Right renal pelvis (tissue), 4 donors: ENCODE measurements around the gene CCL4. TPM values are rescaled to one million over a fixed set of nuclear protein-coding genes. Genes with fewer than 3 reads are reported as not detected.

Source experiments
- DNase-seq, 4 donors: peaks; one replicate each; pipeline ENCODE4 v3.0.0-alpha.2; 2013; ENCODE audit warnings: low read depth in 4 of 4, low spot score in 3 of 4, missing footprints in 1 of 4
- polyA plus RNA-seq, 4 donors: library from polyadenylated mRNA; unstranded; fragments of 120-200 nt; gene quantifications; one replicate each; pipeline ENCODE4 v1.2.1, GENCODE V29; 2013; ENCODE audit not compliant: insufficient read length in 4 of 4

Gene CCL4
- polyA plus RNA-seq, 4 donors, result 0.38 to 3.2 (median 1.3) TPM

- DNase-seq, result no peak
Observed at GRCh38 chr17:36136036-36136435, 32.4 kb downstream of the CCL4 start.

- DNase-seq, result no peak
Observed at GRCh38 chr17:36136439-36136838, 32.8 kb downstream of the CCL4 start.

- no peak for DNase-seq
Observed at GRCh38 chr17:36142235-36142634, 38.6 kb downstream of the CCL4 start.

GRCh38 chr17:36142806-36143205 is 39.2 kb downstream of the CCL4 start:
- no peak for DNase-seq

- no peak for DNase-seq
Observed at GRCh38 chr17:36144014-36144413, 40.4 kb downstream of the CCL4 start.

GRCh38 chr17:36144981-36145729 is 41.5 kb downstream of the CCL4 start:
- DNase-seq, result no peak

GRCh38 chr17:36147601-36148000 is 44.0 kb downstream of the CCL4 start:
- no peak for DNase-seq

- peak; percentile 33 to 54 (median 42) for DNase-seq
Observed at GRCh38 chr17:36148559-36149295, 45.1 kb downstream of the CCL4 start.

- DNase-seq, result no peak
Observed at GRCh38 chr17:36149296-36149820, 45.7 kb downstream of the CCL4 start.

- no peak for DNase-seq
Observed at GRCh38 chr17:36151891-36152638, 48.4 kb downstream of the CCL4 start.

- DNase-seq, result no peak
Observed at GRCh38 chr17:36152639-36153120, 49.1 kb downstream of the CCL4 start.

- no peak for DNase-seq
Observed at GRCh38 chr17:36153895-36154610, 50.4 kb downstream of the CCL4 start.

Other genes with a start within 250 kb of the CCL4 start
- gene HEATR9, start 234.9 kb upstream of the CCL4 start, polyA plus RNA-seq, result under 1 TPM in 2 of 4 donors, not detected in 2; 0.06 to 0.10 TPM
- gene CCL5, start 223.5 kb upstream of the CCL4 start, polyA plus RNA-seq, result 1 to 10 TPM in 3 of 4 donors, under 1 TPM in 1; 1.00 to 2.1 (median 1.5) TPM
- gene RDM1, start 173.1 kb upstream of the CCL4 start, polyA plus RNA-seq, result 1 to 10 TPM; 1.5 to 4.2 (median 2.7) TPM
- gene LYZL6, start 160.1 kb upstream of the CCL4 start, polyA plus RNA-seq, result not detected
- under 1 TPM; 0.09 to 0.39 (median 0.20) TPM for gene CCL16, start 122.3 kb upstream of the CCL4 start, polyA plus RNA-seq
- 10 to 100 TPM; 15.2 to 27.2 (median 18.9) TPM for gene CCL14, start 117.1 kb upstream of the CCL4 start, polyA plus RNA-seq
- gene CCL15, start 102.3 kb upstream of the CCL4 start, polyA plus RNA-seq, result 10 to 100 TPM in 1 of 4 donors, 1 to 10 TPM in 3; 7.7 to 10.0 (median 8.3) TPM
- gene CCL23, start 85.9 kb upstream of the CCL4 start, polyA plus RNA-seq, result under 1 TPM in 2 of 4 donors, not detected in 2; 0.35 to 0.48 TPM
- not detected for gene CCL18, start 39.6 kb upstream of the CCL4 start, polyA plus RNA-seq
- 1 to 10 TPM in 3 of 4 donors, under 1 TPM in 1; 0.13 to 6.6 (median 3.5) TPM for gene CCL3, start 13.7 kb upstream of the CCL4 start, polyA plus RNA-seq
- gene TBC1D3B, start 72.8 kb downstream of the CCL4 start, polyA plus RNA-seq, result 1 to 10 TPM; 3.6 to 8.5 (median 6.5) TPM
- 1 to 10 TPM in 2 of 4 donors, under 1 TPM in 2; 0.21 to 3.4 (median 1.5) TPM for gene CCL3L1, start 92.9 kb downstream of the CCL4 start, polyA plus RNA-seq
- 1 to 10 TPM in 3 of 4 donors, under 1 TPM in 1; 0.26 to 3.5 (median 2.0) TPM for gene CCL4L2, start 107.2 kb downstream of the CCL4 start, polyA plus RNA-seq
- gene TBC1D3I, start 160.7 kb downstream of the CCL4 start, polyA plus RNA-seq, result under 1 TPM in 2 of 4 donors, not detected in 2; 0.17 to 0.52 TPM
- gene TBC1D3G, start 220.1 kb downstream of the CCL4 start, polyA plus RNA-seq, result not detected